Activated CD4-positive, alpha-beta T cell treated with anti-CD3 and anti-CD28 coated beads, Interleukin-2, amount 50 U/mL, for 16 hours (primary cell): ENCODE data around the gene RTCA.
"Not testable (repeated sequence)": the region's sequence is repeated elsewhere in the genome, so short reads cannot be mapped to it uniquely, and the experiment has no call there.

ENCODE experiments used
- DNase-seq: peaks from one replicate; pipeline ENCODE4 v3.0.0-alpha.2; 2020

Gene RTCA

DNA sequence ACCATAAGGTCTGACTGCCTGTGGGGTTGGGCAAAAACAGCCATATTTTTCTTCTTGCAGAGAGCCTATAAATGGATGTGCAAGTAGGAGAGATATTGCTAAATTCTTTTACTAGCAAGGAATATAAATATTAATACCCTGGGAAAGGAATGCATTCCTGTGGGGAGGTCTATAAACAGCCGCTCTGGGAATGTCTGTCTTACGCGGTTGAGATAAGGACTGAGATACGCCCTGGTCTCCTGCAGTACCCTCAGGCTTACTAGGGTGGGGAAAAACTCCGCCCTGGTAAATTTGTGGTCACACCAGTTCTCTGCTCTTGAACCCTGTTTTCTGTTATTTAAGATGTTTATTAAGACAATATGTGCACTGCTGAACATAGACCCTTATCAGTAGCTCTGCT is 1.9 kb upstream of the RTCA start:
- DNase-seq = not testable (repeated sequence)

DNA sequence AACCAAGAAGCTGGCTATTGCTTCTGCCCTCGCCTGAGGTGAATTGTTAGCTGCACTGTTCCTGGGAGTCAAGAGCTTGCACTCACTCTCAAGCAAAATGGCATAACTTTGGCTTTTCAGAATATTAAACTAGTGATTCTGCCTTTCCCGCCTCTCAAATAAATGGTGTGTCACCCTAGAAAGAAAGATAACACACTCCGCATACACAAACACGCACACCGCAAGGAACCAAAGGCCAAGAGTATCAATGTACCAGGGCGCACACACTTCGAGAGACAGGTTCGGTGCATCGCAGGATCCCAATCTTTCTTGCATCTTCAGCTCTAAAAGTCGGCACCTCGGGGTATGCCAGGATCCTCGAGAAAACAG is 470 bp upstream of the RTCA start:
- DNase-seq = peak; percentile 14

DNA sequence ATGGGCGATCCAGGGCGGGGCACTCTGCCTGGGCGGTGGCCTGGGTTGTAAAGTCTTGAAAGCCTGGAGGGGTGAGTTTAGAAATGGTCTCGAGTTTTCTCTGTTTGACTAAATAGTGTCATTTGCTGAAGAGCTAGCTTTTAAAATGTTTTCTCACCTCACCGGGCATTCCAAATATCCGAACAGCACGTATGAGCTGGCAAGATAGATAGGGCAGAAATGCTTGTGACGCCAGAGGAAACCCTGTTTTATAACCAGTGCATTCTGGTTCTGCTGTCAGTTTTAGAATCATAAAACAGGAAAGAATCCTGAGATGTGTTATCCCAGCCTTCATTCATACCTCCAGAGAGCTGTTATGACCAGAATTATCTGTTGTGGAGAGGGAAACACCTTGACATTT is 725 bp downstream of the RTCA start:
- peak; percentile 54 for DNase-seq

DNA sequence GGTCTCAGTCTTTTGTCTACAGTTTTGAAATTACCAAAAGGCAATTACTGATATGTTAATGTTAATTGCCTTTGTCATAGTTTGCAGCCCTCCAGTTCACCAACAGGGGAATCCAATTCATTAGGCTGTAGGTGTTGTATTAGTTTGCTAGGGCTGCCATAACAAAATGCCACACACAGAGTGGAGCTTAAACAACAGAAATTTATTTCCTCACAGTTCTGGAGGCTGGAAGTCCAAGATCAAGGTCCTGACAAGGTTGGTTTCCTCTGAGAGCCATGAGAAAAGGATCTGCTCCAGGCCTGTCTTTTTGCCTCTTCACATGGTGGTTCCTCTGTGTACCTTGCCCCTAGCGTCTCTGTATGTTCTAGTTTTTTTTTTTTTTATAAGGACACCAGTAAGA is 1.3 kb downstream of the RTCA start:
- no peak for DNase-seq

DNA sequence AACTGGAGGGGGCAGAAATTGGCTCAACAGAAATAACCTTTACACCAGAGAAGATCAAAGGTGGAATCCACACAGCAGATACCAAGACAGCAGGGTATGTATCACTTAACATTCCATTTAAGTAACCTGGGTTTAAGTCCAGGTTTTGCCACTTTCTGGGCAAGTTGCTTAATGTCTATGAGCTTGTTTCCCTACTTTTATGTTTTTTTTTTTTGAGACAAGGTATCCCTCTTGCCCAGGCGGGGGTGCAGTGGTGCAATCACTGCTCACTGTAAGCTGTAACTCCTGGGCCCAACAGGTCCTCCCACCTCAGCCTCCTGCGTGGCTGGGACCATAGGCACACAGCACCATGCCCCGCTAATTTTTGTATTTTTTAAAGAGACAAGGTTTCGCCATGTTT is 2.2 kb downstream of the RTCA start:
- no peak for DNase-seq

DNA sequence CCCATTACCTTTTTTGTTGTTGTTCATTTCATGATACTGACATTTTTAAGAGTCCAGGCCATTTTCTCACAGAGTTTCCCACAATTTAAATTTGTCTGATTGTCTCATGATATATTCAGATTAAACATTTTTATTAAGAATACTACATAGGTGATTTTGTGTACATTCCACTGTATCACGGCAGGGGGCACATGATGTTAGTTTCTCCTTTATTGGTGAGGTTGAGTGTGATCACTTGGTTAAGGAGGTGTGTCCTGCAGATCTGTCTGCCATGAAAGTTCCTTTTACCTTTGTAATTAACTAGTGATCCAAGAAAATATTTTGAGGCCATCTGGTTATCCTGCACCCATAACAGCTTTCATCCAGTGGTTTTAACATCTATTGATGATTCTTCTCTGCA is 11.8 kb downstream of the RTCA start:
- DNase-seq = no peak

DNA sequence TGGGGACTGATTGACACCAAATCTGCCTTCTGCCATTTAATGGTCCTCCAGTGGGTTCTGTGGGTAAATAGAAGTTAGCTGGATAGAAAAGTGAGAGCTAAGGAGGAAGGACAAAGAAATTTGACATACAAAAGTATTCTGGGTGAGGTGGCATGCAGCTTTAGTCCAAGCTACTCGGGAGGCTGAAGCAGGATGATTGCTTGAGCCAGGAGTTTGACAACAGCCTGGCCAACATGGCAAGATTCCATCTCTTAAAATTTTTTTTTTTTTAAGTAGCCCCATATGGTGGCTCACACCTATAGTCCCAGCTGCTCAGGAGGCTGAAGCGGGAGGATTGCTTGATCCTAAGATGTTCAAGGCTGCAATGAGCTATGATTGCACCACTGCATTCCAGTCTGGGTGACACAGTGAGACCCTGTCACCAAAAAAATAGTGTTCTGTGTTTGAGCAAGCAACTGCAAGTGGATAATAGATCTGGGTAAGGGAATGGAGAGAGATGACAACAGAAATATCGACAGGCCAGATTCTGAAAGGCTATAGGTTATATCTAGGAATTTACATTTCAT is 13.4 kb downstream of the RTCA start:
- no peak for DNase-seq

DNA sequence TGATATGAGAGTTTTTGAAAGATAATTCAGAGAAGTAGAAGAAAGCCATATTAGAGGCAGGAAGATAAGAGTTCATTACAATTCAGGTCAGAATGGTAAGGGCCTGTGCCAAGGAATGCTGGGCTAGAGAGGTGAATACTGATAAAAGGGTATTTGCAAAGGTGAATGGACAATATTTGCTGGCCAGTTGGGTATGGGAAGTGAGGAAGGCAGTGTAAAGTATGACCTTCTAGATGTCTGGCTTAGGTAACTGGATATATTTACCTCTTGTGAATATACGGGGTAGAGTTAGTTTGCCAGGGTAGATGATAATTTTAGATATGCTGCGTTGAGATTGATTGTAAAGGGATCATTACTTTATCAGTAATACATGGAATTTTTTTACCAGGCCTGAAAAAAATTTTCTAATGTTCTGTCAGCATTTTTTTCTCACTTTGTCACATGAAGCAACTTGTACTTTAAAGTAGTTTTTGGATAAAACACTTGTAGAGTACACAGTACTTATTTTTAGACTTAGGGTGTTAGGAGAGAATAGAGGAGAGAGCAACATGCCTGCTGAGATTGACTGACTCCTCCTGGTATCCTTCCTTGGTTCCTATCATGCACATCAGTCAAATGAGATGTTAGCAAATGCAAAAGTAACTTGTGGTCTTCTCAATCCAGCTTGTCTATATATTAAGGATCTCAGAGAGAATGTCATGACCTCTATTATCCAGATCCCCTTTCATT is 14.1 kb downstream of the RTCA start:
- DNase-seq = no peak

DNA sequence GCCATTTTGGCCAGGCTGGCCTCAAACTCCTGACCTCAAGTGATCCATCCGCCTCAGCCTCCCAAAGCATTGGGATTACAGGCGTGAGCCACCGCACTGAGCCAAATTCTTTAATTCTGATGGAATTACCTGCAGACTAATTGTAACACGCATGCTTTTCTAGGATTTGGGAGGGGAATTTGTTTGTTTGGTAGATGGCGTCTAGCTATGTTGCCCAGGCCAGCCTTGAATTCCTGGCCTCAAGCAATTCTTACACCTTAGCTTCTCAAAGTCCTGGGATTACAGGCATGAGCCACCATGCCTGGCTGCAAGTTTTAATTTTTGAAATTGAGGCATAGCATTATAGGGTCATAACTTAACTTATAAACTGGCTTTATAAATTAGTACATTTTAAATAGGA is 18.6 kb downstream of the RTCA start:
- DNase-seq = no peak

DNA sequence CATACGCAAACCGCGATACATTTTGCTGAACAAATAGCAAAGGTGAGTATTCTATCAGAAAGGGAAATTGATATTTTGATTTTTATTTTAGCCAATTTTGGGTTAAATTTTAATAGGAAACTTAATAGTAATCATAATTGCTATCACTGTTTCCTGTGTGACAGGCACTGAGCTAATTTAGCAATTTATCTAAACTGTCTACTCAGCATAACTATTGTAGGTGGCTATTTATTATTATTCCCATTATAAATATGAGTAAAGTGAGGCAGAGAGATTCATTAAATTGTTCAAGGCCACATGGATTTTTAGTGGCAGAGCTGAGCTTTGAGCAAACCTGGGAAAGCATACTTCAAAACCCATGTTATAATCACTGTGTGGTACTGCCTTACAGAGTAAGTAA is 21.1 kb downstream of the RTCA start:
- no peak for DNase-seq

DNA sequence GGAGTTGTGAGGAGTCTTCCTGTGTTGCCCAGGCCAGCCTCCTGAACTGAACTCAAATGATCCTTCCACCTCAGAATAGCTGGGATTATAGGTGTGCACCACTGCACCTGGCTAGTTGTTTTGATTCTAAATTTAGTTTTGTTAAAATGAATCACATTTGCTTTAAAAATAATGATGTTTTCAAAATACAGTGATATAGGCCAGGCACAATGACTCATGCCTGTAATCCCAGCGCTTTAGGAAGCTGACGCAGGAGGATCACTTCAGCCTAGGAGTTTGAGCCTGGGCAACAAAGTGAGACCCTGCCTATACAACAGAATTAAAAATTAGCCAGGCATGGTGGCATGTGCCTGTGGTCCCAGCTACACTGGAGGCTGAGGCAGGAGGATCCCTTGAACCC is 24.3 kb downstream of the RTCA start:
- no peak for DNase-seq

DNA sequence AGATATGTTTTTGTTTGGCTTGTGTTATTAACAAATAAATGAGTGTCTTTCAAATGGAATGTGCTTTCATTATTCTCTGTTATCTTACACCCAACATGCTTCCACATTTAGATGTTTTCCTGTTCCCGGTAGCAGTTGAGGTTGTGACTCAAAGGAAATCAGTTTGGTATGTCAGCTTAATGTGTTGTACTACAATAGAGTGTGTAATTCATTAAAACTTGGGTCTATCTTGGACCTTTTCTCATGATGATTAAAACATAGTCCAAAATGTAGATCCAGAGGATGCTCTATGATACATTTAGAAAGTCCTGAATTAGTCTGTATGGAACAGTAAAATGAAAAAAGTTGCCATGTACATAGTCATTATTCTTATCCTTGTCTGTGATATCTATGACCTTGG is 26.7 kb downstream of the RTCA start:
- peak; percentile 23 for DNase-seq

DNA sequence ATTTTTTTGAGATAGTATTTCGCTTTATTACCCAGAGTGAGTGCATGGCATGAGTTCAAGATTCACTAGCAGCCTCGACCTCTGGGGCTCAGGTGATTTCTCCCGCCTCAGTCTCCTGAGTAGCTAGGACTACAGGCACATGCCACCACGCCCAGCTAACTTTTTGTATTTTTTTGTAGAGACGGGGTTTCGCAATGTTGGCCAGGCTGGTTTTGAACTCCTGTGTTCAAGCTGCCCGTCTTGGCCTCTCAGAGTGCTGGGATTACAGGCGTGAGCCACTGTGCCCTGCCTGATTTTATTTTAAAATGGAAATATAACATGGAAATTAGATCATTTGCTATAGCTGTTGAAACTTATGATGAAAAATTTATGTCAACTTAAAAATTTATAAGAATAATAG is 30.1 kb downstream of the RTCA start:
- no peak for DNase-seq

DNA sequence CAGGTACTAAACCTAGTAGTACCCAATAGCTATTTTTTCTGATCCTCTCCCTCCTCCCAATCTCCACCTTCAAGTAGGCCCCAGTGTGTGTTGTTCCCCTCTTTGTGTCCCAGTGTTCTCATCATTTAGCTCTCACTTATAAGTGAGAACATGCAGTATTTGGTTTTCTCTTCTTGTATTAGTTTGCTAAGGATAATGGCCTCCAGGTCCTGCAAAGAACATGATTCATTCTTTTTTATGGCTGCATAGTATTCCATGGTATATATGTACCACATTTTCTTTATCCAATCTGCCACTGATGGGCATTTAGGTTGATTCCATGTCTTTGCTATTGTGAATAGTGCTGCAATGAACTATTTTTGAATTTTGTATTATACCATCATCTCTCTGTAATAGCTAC is 31.0 kb downstream of the RTCA start:
- DNase-seq = not testable (repeated sequence)

DNA sequence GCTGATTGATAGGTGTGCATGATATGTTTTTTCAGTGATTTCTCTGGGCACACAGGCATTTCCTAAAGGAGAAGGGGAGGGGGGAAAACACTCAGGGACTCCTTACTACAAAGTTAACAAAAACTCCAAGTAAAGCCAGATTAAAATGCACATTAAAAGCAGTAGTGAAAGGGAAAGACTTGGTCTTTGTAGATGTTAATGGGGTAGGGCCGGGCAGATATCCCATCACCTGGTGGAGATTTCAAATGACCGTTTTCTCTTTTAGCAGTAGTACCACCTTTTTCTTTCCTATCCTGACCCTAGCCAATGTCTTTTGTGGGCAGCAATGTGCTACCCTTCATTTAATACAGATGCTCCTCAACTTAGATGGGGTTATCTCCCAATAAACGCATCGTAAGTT is 32.5 kb downstream of the RTCA start:
- DNase-seq = no peak

DNA sequence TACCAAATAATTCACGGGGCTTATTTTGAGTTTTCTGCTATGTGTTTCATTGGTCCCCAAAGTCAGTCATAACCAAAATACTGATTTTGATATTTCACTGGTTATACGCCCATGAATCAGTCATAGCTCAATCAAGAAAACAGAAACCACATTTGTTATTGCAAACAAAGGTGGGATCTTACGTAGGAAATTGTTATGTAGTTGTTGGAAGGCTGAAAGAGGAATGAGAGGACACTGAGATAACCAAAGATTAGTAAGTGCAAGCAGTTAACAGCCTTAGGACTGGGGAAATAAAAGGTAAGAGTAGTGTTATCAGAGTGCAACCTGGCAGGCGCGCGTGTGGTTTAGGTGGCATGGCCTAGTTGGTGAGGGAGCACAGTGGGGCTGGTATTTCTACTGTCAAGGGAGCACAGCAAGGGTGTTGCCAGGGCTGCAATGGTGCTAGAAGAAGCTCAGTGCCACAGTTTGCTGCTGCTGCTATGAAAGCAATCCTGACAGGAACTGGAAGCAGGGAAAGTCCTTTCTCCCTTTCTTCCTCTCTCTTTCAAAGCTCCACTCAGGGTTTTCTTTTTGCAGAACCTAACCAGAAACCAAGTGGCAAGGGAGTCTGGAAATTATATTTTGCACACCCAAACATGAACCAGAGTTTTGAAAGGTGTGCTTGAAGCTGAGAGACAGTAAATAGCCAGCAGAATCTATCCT is 33.7 kb downstream of the RTCA start:
- DNase-seq = peak; percentile 78

DNA sequence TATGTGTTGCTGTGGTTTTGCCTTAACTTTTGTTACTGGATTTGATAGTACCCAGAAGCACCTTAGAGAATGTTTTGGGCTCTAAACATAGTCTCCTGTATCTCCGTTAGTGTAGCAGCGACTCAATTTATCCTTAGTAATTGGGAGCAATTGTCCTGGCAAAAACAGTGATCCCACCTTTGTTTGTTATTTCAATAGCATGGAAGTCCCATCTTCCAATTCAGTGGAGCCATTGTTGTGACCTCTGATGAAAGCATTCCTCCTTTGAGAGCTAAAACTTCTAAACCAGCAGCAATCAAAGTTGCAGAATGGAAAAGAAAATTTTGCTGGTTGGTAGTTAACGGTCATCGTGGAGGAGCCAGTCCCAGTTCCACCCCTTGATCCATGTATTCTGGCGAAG is 34.7 kb downstream of the RTCA start:
- no peak for DNase-seq

DNA sequence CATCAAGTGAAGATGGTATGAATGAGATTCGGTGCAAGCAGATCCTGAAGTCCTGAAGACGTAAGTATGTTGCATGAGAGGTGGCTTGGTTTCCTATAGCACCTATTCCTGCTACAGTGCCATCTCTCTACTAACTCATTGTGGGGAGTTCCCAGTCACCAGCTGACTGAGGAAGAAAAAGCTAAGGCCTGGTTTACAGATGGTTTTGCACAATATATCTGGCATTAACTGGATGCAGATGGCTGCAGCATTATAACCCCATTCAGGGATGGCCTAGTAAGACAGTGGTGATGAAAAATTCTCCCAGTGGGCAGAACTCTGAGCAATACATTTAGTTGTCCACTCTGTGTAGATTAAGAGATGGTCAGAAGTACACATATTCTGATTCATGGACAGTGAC is 36.7 kb downstream of the RTCA start:
- no peak for DNase-seq

DNA sequence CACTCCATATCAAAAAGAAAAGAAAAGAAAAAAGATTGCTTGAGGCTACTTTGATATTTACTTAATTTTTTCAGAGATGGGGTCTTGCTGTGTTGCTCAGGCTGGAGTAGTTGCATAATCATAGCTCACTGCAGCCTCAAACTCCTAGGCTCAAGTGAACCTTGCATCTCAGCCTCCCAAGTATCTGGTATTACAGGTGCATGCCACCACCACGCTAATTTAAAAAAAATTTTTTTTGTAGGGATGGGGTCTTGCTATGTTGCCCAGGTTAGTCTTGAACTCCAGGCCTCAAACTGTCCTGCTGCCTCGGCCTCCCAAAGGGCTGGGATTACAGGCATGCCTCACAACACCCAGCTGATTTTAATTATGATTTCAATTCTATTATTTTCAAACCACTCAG is 38.2 kb downstream of the RTCA start:
- no peak for DNase-seq

DNA sequence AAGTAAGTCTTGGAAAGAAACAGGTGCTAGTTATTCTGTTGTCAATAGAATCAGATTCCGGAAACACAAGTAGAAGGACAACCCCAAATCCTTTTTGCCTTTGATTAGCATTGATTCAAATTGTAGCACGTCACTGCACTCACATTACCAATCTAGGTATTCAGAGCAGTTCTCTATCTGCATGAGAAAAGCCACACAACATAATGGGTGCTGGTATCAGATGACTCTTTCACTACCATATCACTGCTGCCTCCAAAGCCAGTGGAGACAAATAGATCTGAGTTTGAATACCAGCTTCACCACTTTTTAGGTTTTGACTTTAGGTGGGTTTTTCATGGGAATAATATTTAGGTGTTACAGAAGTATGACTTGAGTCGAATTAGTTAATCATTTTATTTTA is 38.9 kb downstream of the RTCA start:
- DNase-seq = no peak

DNA sequence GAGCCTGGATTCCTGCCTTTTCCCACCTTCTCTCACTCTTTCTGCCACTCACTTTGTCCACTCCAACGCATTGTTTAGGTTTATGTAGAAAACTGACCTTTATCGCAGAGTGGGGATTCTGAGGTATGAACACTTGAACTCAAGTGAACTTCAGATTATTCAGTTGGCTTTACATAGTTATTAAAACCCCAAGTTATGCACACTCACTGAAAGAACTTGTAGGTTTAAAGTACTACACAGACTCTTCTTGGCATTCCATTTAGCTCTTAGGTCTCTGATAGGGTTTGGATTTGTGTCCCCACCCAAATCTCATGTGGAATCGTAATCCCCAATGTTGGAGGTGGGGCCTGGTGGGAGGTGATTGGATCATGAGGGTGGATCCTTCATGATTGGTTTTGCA is 39.9 kb downstream of the RTCA start:
- no peak for DNase-seq

DNA sequence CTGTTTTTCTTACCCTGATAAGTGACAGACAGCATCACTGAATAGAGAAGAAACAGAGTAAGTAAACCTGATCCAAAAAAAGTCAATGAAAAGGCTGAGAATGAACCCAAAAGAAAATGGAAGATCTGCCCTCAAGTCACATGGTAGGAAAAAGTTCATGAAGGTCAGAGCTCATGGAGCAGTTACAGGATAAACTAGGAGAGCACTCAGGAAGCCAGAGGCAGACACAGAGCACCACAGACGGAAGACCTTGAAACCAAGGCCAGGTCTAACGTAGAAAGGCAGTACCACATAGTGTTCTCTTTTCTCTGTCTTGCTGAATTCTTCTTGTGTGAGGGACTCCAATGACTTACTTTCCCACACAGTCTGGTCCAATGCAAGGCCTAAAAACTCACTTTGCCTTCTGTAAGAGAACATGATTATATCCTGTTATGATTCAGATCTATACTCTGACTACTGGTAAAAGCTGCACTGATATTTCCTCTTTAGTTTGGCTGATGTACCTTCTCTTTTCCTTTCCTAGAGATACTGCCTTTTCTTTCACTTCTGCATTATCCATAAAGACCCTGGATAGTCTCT is 40.8 kb downstream of the RTCA start:
- DNase-seq = peak; percentile 54

DNA sequence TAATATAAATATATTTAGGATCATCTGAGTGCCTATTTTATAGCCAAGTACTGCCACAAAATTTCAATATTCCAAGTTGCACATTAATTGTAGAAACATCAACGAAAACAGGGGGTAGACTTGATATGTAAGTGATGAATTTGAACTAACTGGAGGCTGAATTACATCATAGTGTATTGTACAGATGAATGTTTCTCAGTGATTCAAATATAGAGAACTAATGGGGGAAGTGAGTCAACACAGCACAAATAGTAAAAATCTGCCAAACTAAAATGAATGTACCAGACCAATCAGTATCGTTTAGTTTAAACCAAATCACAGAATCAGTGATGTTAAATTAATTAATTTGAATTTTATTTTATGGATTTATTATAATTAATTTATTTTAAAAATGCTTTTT is 42.8 kb downstream of the RTCA start:
- peak; percentile 79 for DNase-seq

DNA sequence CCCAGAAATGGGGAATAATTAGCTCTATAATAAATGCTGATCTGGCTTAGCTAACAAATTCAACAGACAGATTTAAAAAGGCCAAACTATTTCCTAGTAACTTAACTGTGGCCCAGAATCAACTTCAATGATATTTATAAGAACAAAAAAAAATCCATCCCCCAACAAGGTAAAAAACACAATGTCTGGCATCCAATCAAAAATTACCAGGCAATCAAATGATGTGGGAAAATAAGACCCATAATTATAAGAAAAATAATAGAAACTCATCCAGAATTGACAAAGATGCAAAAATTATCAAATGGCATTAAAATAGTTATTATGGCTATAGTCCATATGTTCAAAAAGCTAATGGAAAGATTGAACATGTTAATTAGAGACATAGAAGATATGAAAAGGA is 43.8 kb downstream of the RTCA start:
- no peak for DNase-seq
